NOMO-1 (cell line): ENCODE data around the gene ACADSB.

Experiments used
- DNase-seq, 2 experiments: peaks; one replicate each; lab custom pipeline; 2025; ENCODE audit not compliant: unreplicated experiment in 2 of 2; lab: John Stamatoyannopoulos, UW

The ACADSB gene

GRCh38 chr10:123000155-123000554 is 8.7 kb upstream of the ACADSB start:
- no peak for DNase-seq

DNA sequence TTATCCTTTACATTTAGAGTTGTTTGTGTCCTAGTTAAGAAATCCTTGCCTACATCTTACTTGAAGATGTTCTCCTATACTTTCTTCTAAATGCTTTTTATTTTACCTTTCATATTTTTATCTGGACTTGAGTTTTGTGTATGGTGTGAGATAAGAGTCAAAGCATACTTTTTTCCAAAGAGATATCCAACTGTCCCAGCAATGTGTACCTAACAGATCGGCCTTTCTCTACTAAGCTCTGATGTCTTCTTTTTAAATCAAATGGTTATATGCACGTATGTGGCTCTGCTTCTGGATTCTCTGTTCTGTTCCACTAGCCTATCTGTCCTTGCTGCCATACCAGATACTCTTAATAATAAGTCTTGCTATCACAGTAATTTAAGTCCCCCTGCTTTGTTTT is 7.4 kb upstream of the ACADSB start:
- DNase-seq = no peak

- DNase-seq = no peak
These were observed 4.5 kb upstream of the ACADSB start for GRCh38 chr10:123004298-123004697.

GRCh38 chr10:123007558-123008354 is 1.1 kb upstream of the ACADSB start:
- DNase-seq = peak; percentile 27 to 60

DNA sequence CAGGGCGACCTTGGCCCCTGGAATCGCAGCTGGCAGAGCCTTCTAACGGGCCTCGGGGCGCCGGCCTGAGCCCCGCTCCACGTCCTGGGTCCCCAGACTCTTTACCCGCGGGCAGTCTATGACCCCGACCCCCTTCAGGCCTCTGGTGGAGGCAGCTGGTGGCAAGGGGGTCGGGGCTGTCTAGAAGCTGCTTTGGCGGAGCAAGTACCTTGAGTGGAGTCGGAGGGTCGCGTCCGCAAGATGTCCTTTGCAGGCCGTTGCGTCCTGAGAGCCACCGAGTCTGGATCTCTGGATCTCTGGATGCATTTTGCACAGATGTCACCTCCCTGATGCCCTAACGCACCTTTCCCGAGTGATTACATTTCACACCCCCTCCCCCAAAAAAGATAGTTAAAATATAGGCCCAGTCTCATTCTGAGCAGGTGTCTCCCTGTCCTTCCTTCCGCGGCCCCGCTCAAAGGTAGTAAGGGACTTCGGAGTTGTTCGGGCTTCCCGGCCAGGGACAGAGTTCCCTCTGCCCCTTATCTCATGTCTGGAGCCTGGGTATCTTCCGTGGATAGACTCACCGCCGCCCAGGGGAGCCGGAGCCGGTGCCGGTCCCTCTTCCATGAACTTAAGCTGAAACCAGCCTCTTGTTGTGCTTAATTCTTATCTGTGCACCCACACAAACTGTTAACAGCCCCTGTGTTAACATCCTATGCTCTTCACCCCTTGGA is 457 bp downstream of the ACADSB start:
- no peak for DNase-seq

DNA sequence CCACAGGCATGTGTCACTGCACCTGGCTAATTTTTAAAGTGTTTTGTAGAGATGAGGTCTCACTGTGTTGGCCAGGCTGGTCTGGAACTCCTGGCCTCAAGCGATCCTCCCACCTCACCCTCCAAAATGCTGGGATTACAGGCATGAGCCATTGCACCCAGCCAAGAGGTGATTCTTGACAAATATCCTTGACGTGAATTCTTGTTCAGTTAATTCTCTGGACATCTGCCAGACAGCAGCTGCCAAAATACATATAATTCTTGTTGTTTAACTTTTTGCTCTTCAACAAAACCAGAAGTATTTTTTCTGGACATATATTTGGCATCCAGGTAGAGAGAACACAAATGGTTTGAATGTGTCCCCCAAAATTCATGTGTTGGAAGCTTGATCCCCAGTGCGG is 3.2 kb downstream of the ACADSB start:
- no peak for DNase-seq

GRCh38 chr10:123013456-123014419 is 4.9 kb downstream of the ACADSB start:
- no peak for DNase-seq

DNA sequence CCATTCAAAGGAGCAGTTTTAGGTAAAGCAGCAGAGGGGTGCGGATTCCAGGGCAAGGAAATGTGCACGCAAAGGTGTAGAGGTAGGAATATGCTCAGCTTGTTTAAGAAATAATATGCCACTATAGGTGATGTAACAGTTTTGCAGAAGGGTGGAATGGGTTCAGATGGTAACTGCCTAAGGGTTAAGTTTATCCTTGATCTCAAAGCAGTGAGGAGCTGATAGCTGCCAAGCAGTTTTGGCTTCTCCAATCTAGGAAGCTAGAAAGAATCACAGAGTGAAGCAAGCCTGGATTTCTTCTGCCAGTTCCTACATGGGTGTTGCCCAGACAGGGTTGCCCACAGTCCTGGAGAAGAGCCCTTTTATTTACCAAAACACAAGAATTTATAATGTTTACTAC is 6.0 kb downstream of the ACADSB start:
- DNase-seq = no peak

DNA sequence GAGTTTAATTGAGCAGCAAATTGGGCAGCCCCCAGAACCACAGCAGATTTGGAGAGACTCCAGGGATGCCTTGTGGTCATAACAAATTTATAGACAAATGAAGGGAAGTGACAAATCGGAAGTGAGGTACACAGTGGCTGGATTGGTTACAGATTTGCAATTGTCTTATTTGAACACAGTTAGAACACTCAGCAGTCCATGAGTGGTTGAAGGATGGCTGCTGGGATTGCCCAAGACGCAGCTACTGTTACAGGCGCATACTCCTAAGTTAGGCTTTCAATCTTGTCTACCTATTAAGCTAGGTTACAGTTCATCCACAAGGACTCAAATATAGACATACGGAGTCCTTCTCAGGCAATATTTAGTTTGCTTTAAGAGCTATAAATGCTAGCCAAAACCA is 7.4 kb downstream of the ACADSB start:
- DNase-seq = no peak

DNA sequence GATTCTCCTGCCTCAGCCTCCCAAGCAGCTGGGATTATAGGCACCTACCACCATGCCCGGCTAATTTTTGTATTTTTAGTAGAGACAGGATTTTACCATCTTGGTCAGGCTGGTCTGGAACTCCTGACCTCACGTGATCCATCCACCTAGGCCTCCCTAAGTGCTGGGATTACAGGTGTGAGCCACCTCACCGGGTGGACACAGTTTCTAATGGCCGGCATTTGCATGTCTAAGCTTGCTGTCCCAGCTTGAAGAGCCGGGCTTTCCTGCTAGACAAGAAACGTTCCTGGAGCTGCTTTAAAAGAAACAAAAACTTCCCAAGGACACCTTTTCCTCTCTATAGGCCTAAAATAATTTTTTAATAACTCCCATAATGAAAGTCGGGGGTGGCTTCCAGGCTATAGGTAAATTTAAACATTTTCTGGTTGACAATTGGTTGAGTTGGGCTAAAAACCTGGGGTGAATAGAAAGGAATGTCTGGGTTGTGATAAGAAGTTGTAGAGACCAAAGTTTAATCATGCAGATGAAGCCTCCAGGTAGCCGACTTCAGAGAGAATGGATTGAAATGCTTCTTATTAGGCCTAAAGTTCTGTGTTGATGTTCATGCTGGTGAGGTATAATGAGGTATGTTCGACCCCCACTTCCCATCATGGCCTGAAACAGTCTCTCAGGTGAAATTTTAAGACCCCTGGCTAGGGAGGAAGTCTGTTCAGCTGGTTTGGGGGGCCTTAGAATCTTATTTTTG is 8.8 kb downstream of the ACADSB start:
- DNase-seq = no peak

DNA sequence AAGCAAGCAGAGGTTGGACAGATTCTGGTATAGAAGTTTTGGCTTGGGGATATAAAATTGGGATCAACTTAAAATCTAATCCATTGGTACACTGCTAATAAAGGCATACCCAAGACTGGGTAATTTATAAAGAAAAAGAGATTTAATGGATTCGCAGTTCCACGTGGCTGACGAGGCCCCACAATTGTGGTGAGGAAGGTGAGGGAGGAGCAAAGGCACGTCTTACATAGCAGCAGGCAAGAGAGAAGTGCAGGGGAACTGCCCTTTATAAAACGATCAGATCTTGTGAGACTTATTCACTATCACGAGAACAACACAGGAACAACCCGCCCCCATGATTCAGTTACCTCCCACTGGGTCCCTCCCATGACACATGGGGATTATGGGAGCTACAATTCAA is 9.7 kb downstream of the ACADSB start:
- DNase-seq = no peak

GRCh38 chr10:123019264-123019663 is 10.5 kb downstream of the ACADSB start:
- no peak for DNase-seq

- no peak for DNase-seq
These were observed 11.3 kb downstream of the ACADSB start for GRCh38 chr10:123019941-123020703.

- no peak for DNase-seq
These were observed 12.7 kb downstream of the ACADSB start for GRCh38 chr10:123021517-123021916.

DNA sequence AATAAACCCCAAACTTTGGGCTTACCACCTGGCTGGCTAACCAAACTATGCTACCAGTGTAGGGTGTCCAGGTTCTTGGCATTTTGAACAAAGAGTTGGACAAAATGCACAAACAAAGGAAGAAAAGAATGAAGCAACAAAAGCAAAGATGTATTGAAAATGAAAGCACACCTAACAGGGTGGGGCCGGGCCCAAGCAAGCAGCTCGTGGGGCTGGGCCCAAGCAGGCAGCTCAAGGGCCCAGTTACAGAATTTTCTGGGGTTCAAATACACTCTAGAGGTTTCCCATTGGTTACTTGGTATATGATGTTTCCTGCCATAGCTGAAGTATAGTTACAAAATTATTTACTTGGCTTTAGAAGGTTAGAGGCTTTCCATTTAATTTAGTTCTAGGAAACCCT is 15.7 kb downstream of the ACADSB start:
- DNase-seq = no peak

- DNase-seq = no peak
These were observed 17.5 kb downstream of the ACADSB start for GRCh38 chr10:123026302-123026701.

DNA sequence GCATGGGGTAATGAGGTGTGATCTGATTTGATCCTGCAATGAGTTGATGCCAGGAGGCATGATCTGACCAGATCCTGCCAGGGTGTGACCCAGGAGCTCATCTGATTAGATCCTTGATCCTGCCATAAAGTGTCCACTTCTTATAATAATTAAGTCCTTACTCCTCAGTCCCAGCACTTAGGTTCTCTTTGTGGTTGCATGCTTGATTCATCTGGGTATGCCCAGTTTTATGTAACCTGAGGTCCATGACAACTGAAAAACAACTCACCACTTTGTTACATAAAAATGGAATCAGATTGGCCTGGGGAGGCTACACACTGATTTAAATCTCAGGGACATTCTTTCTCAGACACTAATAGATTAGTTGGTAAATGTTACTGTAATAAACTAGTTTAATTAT is 19.1 kb downstream of the ACADSB start:
- no peak for DNase-seq

DNA sequence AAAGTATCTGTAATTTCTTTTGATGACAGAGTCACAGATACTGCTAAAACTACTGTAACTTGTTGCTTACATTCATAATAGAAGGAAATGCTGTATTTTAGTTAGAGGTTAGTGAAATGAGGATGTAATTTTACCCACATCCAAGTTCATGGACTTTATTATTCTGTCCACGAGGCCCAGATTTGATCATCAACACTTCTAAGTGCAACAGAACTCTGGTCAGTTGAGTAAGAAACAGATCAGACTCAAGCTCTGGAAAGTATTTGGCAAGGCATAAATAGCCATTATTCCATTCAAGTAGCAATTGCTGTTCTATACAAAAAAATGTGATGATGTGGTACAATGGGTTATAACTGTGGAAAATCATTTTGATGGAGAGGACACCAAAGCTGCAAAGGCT is 22.3 kb downstream of the ACADSB start:
- DNase-seq = no peak

DNA sequence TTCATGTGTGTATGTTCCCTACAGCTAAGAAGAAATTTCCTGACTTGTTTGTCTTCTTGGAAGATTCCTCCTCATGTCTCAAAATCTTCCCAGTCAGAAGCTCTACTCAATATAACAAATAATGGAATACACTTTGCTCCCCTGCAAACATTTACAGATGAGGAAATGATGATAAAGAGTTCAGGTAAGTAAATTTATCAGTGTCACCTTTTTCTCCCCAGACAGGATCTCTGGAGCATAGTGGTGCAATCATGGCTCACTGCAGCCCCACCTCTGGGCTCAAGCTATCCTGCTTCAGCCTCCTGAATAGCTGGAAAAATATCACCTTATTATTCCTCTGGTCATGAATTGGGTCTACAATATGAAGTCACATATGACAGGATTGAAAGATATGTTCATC is 25.5 kb downstream of the ACADSB start:
- no peak for DNase-seq
